Measurements from ENCODE around the gene DCLK3. TPM values are rescaled to one million over a fixed set of nuclear protein-coding genes. Genes with fewer than 3 reads are reported as not detected.

The DCLK3 gene
- total and polyA plus RNA-seq, 10 of the 15 experiments (the other 5 are each of a cell fraction or from before 2014, with no cell fraction given) = not detected

GRCh38 chr3:36812240-36812639 is 47.9 kb upstream of the DCLK3 start:
- FAIRE-seq (no peak), ATAC-seq (no peak), DNase-seq (ENCODE audit: low read depth, low spot score) (no peak)
- Histone ChIP-seq H3K36me3 (ENCODE audit: control insufficient read depth in 2 of 2, insufficient read depth in 2 of 2, low read length in 1 of 2) (no peaks in the 10 kb centered on the region), H4K20me1 (ENCODE audit: control insufficient read depth, insufficient read depth) (no peaks in the 10 kb centered on the region), H3K4me3 (no peak overlapping the region), H3K9me3 (replicated peaks; ENCODE audit: control insufficient read depth, insufficient read depth, low read length) (no peaks in the 10 kb centered on the region), H3K4me2 (ENCODE audit: control insufficient read depth, insufficient read depth) (no peak overlapping the region), H3K27me3 (replicated peaks in 1 of 2; ENCODE audit: control insufficient read depth in 2 of 2, insufficient read depth in 2 of 2, low read length in 1 of 2) (peaks cover 0 to 4% of the 10 kb centered on the region in 2 experiments; a peak in 1 of 4 replicates), H2AFZ (ENCODE audit: control insufficient read depth, low read depth, low read length) (no peak overlapping the region), H3K79me2 (ENCODE audit: control insufficient read depth, insufficient read depth, low read length) (no peaks in the 10 kb centered on the region), H3K27ac (ENCODE audit: control insufficient read depth, insufficient read depth) (no peak overlapping the region), H3K9ac (ENCODE audit: control insufficient read depth, insufficient read depth, low read length) (no peak overlapping the region), H3K4me1 (ENCODE audit: control insufficient read depth, insufficient read depth, low read length) (no peaks in the 10 kb centered on the region)
- in situ Hi-C loops (cut with MboI) = no loop called here
- ChIA-PET CTCF (no interaction called here), SMC1A (ENCODE audit: uncharacterized antibody, unreplicated experiment) (interaction anchor here (1.2 kb wide), 1 partner anchor 148 kb away, joined by 3 read pairs; no protein-coding TSS in a partner anchor), RAD21 (ENCODE audit: unreplicated experiment) (no interaction called here), POLR2A (no interaction called here)
- BruUV-seq (replicated peaks) = no TSS peak
- whole genome bisulfite sequencing (ENCODE audit: insufficient coverage, insufficient replicate concordance, low lambda C conversion rate, missing lambda C conversion rate) = 79% methylated on average over 1 of the region's 1 CpG
- no peak for TF ChIP-seq BMI1 (IDR thresholded peaks at IDR 0.05; ENCODE audit: borderline replicate concordance)
- TF ChIP-seq HDGF (IDR thresholded peaks at IDR 0.05) = no peak
- TF ChIP-seq E2F8 (IDR thresholded peaks at IDR 0.05; ENCODE audit: low read depth, partially characterized antibody) = no peak
- no peak for TF ChIP-seq ATF7 (IDR thresholded peaks at IDR 0.05; ENCODE audit: low read depth)
- TF ChIP-seq ZBTB11 (CRISPR knock-in tag; IDR thresholded peaks at IDR 0.05) = no peak
- no peak for TF ChIP-seq YY1 (IDR thresholded peaks at IDR 0.05; ENCODE audit: low read depth, low read length)
- TF ChIP-seq SUZ12 (IDR thresholded peaks at IDR 0.05; ENCODE audit: unreplicated experiment) = no peak
- intact Hi-C loops (cut with micrococcal nuclease; ENCODE audit: unreplicated experiment) = no loop called here
